BJ (cell line): ENCODE data around the gene ATRN. TPM values are rescaled to one million over a fixed set of nuclear protein-coding genes. Genes with fewer than 3 reads are reported as not detected.
"Not testable (repeated sequence)": the region's sequence is repeated elsewhere in the genome, so short reads cannot be mapped to it uniquely, and the experiment has no call there.

Source experiments
- CTCF ChIA-PET: fragments of 350-600 bp; formaldehyde crosslinking; extraction: SDS; loops from one replicate; lab custom pipeline; 2021; ENCODE audit warnings: antibody characterized with exemption, inconsistent platforms; lab: Yijun Ruan, JAX
- POLR2A ChIA-PET: fragments of 300-600 bp; sonication (Branson Sonifier 250); formaldehyde crosslinking; extraction: SDS; loops from one replicate; lab custom pipeline; 2021; ENCODE audit warnings: antibody characterized with exemption; lab: Charles Lee
- DNase-seq: peaks from one replicate; pipeline ENCODE4 v3.0.0-alpha.2; 2011; ENCODE audit warnings: low read depth
- H3K27me3 ChIP-seq: 2 replicates; pipeline ENCODE4 v1.6.0; 2011; ENCODE audit warnings: low read length; ENCODE audit not compliant: control insufficient read depth, insufficient read depth
- H3K36me3 ChIP-seq: 2 replicates; pipeline ENCODE4 v1.5.1; 2011; ENCODE audit warnings: low read length; ENCODE audit not compliant: control insufficient read depth, insufficient read depth
- H3K4me3 ChIP-seq: 2 replicates; pipeline ENCODE4 v1.5.1; 2011; ENCODE audit warnings: low read depth, mild to moderate bottlenecking, control low read depth, low read length
- CTCF ChIP-seq: IDR thresholded peaks from 2 replicates; pipeline ENCODE4 v1.5.1; 2011; ENCODE audit warnings: low read depth, mild to moderate bottlenecking, control low read depth, inconsistent platforms, low read length, moderate library complexity; ENCODE audit not compliant: insufficient read depth
- polyA plus RNA-seq: library from polyadenylated mRNA; depleted of rRNA; stranded (reverse); fragments of >200 nt; gene quantifications from 2 replicates; pipeline ENCODE4 v1.2.3, GENCODE V29; 2011

Gene ATRN
- polyA plus RNA-seq, 1 experiment: 55.7 TPM

- no peak for DNase-seq
- Histone ChIP-seq H3K27me3 (no peaks in the 10 kb centered on the region), H3K36me3 (peaks cover 13% of the 10 kb centered on the region), H3K4me3 (no peak overlapping the region)
- ChIA-PET CTCF (interaction anchor here (0.7 kb wide), 1 partner anchor 111 kb away, joined by 3 read pairs; no protein-coding TSS in a partner anchor), POLR2A (no interaction called here)
- no peak for TF ChIP-seq CTCF
These were observed 122.1 kb downstream of the ATRN start for GRCh38 chr20:3592931-3593330.

- ChIA-PET POLR2A (no interaction called here), CTCF (no interaction called here)
- no peak for DNase-seq
- peaks cover 17% of the 10 kb centered on the region for H3K36me3 ChIP-seq
- H3K27me3 ChIP-seq: no peaks in the 10 kb centered on the region
- TF ChIP-seq CTCF: no peak
- no peak overlapping the region for H3K4me3 ChIP-seq
These were observed 124.7 kb downstream of the ATRN start for GRCh38 chr20:3595541-3595940.

- POLR2A ChIA-PET: no interaction called here
- Histone ChIP-seq H3K27me3 (no peaks in the 10 kb centered on the region), H3K4me3 (no peak overlapping the region), H3K36me3 (peaks cover 4% of the 10 kb centered on the region)
- no peak for TF ChIP-seq CTCF
- DNase-seq: no peak
- CTCF ChIA-PET: no interaction called here
These were observed 132.3 kb downstream of the ATRN start for GRCh38 chr20:3603108-3603507.

GRCh38 chr20:3605386-3605886 lies 134.6 kb downstream of the ATRN start:
- DNase-seq, H3K27me3 ChIP-seq, H3K4me3 ChIP-seq, H3K36me3 ChIP-seq, CTCF ChIA-PET, POLR2A ChIA-PET: not testable (repeated sequence)

- POLR2A ChIA-PET: no interaction called here
- DNase-seq: peak; percentile 15
- CTCF ChIA-PET: interaction anchor here (0.9 kb wide), 1 partner anchor 9 kb away, joined by 3 read pairs; no protein-coding TSS in a partner anchor
- Histone ChIP-seq H3K36me3 (peaks cover 2% of the 10 kb centered on the region), H3K27me3 (no peaks in the 10 kb centered on the region), H3K4me3 (no peak overlapping the region)
- no peak for TF ChIP-seq CTCF
These were observed 135.2 kb downstream of the ATRN start for GRCh38 chr20:3606021-3606420.

GRCh38 chr20:3611901-3612300 lies 141.1 kb downstream of the ATRN start:
- ChIA-PET CTCF (interaction anchor here (0.8 kb wide), 1 partner anchor 48 kb away, joined by 3 read pairs; no protein-coding TSS in a partner anchor), POLR2A (no interaction called here)
- TF ChIP-seq CTCF: no peak
- no peaks in the 10 kb centered on the region; the same call in 1 of the 2 replicates for H3K36me3 ChIP-seq
- H3K4me3 ChIP-seq: no peak overlapping the region
- H3K27me3 ChIP-seq: no peaks in the 10 kb centered on the region
- no peak for DNase-seq
